ENCODE measurements around the gene MED12.

Gene MED12

DNA sequence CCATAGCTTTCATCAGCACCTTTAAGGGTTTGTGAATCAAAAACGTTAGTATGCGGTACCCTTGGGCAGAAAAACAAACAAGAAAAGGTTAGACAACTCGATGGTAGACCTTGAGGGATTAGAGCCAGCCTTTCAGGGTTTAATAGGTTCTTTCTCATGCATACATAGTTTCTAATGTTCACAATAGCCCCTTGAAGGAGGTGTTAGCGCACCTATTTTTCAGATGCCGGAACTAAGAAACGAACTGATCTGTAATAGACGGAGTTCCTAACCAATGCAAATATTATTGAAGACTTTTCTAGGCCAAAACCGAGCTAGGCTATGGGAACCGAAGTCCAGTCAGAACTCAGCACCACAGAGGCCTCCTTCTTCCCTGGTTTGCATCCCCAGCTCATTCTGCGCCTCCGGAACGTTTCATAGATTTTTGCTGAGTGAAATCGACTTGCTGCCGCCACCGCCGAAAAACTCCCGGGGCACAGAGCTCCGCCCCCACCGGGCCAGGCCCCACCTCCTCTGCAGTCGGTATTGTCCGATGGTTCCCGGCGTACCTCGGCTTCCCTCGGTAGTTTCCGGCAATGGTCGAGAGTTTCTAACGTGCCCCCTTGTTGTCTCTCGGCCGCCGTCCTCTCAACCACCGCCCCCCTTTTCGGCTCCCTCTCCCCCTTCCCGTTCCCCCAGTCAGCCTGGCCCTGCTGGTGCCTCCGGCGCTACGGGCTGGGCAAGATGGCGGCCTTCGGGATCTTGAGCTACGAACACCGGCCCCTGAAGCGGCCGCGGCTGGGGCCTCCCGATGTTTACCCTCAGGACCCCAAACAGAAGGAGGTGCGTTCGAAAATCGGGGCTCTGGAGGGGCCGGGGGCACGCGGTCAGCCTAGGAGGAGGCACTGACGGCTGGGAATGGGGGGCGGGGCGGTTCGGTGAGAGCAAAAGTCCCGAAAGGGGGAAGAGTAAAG is at the start of gene MED12:
Gene MED12 (plus strand): TSS at position 565 of the 953 bp plus-strand sequence. CDS start 159 bp downstream, at position 724.
- DNase-seq = peak; percentile 87

DNA sequence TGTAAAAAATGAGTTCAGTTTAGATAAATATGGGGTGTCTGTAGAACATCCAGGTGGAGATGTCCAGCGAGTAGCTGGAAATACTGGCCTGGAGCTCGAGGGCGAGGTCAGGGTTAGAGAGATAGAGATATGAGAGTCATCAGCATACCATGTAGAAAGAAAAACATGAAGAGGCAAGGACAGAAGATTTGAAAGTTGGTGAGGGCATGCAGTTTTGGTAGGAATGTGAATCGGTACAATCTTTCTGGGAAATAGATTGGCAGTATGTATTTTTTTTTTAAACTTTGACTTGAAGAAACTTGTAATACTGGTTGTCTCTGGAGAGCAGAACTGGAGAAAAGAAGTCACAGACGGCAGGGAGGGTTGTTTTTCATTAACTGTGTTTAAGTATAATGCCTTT is 47.9 kb upstream of the MED12 start:
- no peak for DNase-seq

DNA sequence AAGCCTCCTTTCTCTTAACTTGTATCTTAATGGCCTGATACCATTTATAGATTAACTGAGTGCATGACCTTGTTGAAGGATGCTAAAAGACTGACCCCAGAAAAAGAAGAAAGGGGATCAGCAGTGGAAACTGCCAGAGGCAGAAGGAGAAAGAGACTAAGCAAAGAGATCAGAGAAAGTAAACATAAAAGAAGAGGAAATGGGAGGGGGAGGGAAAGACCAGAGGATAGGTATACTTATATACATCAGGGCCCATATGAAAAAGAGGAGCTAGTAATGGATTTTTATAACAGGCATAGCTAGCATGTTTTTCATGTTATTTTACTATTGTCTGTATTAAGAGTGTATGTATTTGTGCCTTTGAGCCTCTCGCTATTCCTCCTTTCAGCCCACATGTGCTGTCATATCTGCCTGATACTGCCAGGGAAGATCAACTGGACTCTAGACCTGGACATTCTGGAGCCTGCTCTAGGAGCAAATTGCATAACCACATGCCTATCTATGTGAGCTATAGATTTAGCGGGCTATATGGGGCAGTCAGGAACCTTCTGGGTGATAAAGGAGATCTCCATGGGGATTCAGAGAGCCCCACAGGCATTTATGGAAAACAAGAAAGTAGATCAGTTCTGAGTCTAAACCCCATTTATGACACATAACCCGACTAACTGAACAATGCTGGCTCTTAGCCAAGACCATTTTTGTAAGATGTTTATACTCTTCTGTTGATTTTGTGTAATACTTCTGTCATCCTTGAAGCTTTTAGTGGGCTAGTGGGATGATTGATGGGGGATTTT is 36.9 kb upstream of the MED12 start:
- no peak for DNase-seq

DNA sequence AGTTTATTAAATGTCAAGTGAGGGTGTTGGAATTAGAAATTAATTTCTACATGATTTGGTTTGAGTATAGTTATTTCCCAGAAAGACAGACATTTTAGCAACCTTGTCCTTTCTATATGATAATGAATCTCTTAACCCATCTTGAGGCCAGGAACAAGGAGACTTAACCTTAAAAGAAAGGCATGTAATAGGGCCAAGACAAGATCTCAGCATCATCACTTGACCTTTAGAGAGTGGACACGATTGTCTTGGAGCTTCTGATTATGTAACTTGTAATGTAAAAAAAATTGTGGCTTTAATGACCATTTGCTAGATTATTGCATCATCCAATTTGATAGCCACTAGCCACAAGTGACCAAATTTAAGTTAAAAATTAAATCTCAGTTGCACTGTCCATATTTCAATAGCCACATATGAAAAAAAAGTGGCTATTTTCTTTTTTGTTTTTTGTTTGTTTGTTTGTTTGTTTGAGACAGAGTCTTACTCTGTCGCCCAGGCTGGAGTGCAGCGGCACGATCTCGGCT is 36.2 kb upstream of the MED12 start:
- DNase-seq = no peak

DNA sequence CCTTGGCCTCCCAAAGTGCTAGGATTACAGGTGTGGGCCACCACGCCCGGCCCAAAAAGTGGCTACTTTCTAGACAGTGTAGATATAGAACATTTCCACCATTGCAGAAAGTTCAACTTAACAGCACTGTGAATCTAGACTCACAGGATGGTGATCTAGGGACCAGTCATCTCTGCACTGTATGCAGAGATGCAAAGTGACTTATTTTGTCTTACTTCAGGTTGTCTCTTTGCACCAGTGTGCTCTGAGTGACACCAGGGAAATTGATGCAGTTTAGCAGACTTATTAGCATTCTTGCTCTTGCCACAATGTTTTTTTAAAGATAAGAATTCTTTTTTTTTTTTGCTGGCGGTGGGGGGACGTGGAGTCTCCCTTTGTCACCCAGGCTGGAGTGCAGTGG is 35.6 kb upstream of the MED12 start:
- no peak for DNase-seq

DNA sequence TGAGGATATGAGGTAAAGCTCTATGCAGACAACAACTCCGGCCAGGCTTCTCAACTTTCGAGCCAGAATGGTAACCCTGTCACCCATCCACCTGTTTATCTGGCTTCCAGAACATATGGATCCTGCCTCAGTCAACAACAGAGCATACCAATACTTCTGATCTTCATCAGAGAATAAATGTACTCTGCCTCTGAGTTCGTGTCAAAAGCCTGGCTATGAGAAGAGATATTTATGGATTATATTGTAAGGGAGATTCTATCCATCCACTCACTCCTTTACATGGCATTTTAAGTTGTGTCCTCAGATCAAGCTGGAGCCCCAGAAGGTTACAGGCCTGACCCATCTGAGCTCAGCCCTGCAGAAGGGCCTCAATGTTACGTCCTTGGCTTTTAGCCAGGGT is 32.5 kb upstream of the MED12 start:
- no peak for DNase-seq

DNA sequence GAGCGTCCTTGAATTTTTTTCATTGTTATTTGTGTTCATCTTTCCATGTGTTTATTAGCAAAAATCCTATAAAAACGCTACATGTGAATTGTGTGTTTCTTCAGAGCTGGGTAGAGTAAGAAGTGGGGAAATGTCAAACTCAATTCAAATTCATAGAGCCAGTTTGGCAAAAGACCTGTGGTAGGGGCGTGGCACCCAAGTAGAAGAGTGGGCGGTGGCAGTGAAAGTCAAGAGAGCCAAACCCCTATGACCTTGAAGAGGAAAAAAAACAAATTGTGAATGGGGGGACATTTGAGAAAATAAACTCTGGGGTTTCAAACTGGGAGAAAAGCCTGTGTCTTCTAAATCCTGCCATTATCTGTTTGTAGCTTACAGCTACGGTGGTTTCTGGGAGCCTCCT is 27.1 kb upstream of the MED12 start:
- DNase-seq = no peak

DNA sequence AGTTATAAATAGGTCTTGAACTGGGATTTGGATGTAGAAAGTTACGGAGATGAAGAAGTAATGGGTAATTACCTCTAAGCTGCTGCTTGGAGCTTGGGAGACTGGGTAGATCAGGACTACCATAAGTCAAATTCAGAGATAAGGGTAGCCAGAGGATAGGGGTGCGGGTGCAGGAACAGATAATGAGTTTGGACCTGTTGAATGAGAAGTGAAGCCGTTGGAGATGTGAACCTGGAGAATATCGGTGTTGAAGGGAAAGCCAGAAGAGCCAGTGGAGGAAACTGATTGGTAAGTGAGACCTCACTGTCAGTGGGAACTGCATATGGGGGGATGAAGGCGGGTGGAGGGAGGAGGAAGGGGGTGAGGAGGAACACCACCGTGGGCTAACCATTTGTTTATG is 23.4 kb upstream of the MED12 start:
- DNase-seq = no peak

DNA sequence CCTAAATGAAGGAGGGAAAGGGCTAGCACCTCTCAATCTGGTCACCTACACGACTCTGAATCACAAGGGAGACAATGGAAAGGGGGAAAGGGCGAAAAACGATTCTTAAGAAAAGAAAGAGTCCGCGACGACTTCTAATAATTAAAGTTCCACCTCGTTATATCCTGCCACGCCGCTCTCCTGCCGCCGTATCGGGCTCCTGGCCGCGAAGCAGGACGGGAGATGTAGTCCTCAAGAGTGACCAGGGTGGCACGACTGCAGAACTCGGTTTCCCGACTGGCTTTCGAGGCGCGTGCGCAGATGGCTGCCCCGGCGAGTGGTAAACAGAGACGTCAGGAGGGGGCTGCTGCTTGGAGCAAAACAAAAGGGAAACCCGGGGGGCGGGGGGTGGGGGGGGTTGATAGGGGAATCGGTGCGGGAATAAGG is 22.8 kb upstream of the MED12 start, which contains the start of gene FOXO4:
Gene FOXO4 (plus strand): TSS at position 297 of the 426 bp plus-strand sequence. CDS start 678 bp downstream, outside the sequence.
- peak; percentile 87 for DNase-seq

DNA sequence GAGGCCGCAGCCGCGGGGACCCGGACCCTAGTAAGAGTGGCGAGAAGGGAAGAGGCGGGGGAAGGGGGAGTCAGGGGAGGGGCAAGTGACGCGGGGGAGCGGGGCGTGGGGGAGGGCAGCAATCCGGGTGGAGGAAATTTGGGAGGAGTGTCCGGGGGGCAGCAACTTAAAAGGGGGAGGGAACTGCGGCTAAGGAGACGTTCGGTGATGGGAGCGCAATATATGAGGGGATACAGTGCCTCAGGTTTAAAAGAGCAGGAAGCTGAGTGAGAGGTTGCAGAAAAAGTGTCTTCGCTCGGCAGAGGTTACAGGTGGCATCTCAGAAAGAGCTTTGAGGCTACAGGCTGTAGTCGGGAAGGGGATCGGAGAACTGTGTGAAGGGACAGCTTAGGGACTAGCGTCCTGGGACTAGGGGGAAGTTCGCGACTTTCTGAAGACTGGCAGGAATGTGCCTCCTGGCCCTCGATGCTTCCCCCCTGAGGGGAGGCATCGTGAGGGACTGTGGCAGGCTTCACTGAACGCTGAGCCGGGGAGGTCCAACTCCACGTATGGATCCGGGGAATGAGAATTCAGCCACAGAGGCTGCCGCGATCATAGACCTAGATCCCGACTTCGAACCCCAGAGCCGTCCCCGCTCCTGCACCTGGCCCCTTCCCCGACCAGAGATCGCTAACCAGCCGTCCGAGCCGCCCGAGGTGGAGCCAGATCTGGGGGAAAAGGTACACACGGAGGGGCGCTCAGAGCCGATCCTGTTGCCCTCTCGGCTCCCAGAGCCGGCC is 22.2 kb upstream of the MED12 start:
- no peak for DNase-seq

DNA sequence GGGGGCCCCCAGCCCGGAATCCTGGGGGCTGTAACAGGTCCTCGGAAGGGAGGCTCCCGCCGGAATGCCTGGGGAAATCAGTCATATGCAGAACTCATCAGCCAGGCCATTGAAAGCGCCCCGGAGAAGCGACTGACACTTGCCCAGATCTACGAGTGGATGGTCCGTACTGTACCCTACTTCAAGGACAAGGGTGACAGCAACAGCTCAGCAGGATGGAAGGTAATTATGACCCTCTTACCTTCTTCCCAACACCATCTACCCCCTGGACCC is 21.7 kb upstream of the MED12 start:
- DNase-seq = no peak

DNA sequence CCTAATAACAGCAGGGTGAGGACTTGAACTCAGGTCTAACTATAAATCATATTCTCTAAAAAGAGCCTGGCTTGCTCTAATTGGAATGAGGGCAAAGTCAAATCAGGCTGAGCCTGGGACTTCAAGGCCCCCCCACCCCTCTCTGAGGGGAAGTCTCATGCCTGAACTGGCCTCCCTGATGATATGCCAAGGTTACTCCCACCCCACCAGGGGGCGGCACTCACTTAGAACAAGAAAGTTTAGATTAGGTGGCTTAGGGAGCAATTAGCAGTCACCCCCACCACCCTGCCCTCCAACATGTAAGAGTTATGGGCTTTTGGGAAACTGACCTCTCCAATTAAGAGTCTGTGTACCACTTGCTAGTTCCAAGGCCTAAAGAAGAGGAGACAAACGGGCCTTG is 20.1 kb upstream of the MED12 start:
- DNase-seq = peak; percentile 72

DNA sequence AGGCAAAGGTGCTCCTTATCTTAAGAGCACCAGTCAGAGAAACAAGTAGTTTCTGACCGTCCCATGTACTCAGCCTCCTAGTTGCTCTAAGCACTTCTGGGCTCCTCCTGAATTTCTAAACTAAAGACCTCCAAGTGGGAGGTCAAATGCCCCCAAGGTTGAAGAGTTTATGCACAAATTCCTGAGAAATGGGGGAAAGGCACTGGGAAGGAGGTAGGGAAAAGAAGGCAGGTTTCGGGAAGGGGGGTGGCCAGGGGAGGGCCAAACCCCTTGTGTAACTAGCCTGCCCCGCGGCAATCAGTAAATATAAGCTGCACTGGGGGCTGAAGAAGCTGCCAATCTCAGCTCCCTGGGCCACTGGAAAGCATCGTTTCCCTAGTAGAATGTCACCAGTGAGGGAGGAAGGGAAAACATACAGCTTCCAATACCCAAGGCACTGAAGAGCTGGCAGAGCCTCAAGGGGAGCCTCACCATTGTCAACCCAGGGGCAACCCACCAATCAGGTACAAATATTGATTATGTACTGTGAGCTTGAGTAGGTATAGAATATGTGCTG is 19.4 kb upstream of the MED12 start:
- no peak for DNase-seq

DNA sequence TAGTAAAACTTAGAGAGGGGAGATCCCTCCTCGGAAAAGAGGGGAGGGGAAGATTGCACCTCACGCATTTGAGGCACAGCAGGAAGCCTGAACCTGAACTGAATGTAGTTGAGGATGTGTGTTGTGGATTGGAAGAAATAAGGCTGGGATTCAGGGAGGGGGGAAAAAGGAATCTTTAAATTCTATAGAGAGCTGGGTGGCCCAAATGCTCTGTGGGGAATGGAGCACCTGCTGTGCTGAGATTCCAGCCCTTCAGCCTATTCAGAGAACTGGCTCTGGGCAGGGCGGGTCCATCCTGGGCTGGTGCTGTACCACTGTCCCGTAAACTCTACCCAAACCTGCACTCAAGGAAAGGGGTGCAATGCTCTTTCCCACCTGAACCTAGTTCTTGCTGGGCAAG is 18.7 kb upstream of the MED12 start:
- no peak for DNase-seq

DNA sequence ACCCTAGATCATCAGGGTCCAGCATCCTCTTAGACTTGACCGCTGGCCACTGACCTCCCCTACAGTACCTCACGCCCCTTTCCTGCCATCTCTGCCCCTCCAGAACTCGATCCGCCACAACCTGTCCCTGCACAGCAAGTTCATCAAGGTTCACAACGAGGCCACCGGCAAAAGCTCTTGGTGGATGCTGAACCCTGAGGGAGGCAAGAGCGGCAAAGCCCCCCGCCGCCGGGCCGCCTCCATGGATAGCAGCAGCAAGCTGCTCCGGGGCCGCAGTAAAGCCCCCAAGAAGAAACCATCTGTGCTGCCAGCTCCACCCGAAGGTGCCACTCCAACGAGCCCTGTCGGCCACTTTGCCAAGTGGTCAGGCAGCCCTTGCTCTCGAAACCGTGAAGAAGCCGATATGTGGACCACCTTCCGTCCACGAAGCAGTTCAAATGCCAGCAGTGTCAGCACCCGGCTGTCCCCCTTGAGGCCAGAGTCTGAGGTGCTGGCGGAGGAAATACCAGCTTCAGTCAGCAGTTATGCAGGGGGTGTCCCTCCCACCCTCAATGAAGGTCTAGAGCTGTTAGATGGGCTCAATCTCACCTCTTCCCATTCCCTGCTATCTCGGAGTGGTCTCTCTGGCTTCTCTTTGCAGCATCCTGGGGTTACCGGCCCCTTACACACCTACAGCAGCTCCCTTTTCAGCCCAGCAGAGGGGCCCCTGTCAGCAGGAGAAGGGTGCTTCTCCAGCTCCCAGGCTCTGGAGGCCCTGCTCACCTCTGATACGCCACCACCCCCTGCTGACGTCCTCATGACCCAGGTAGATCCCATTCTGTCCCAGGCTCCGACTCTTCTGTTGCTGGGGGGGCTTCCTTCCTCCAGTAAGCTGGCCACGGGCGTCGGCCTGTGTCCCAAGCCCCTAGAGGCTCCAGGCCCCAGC is 17.6 kb upstream of the MED12 start:
- no peak for DNase-seq

DNA sequence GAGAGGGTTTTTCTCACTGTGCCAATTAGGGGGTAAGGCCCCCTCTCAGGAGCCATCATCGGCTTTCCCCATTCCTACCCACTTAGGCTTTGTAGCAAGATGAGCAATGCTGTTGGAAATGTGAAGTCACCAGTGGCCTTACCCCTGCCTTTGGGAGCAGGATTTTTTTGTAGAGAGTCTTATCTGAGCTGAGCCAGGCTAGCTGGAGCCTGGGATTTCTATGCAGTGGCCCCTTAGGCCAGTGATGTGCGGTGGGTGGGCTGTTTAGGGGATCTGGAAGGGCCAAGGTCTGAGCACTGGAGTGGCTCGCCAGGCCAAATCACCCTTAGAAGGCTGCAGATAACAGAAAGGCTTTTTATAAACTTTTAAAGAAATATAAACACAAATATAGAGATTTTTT is 16.1 kb upstream of the MED12 start:
- DNase-seq = no peak

DNA sequence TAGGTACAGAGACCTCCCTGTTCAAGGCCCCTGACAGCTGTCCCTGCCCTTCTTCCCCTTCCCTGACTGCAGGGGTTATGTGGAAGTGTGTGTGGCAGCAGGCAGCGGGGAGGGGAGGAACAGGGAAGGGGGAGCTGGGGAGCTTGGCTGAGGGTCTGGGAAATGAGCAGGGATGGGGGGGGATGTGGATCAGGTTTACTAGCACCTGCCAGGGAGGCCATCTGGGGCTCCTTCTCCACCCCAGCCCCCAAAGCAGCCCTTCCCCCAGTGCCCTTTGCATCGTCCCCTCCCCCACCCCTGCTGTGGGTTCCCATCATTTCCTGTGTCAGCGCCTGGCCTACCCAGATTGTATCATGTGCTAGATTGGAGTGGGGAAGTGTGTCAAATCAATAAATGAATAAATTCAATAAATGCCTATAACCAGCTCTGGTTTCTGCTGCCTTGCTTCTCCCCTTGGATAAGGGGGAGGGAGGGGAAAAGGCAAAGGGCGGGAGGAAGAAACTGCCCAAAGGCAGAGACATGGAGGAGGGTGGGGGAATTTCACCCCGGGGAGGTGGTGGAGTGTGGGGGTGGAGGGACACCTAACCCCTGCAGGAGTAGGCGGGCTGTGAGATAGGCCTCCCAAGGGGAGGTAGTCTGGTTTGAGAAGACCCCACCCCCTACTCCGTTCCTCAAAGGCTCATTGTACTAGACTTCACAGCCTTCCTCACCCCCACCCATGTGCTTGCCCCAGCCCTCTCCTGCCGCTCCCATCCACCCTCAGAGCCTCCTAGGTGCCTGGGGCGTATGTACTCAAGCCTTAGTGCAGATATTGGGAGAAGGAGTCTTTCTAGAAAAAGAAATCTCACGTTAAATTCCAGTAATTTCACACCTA is 15.0 kb upstream of the MED12 start:
- peak; percentile 59 for DNase-seq

DNA sequence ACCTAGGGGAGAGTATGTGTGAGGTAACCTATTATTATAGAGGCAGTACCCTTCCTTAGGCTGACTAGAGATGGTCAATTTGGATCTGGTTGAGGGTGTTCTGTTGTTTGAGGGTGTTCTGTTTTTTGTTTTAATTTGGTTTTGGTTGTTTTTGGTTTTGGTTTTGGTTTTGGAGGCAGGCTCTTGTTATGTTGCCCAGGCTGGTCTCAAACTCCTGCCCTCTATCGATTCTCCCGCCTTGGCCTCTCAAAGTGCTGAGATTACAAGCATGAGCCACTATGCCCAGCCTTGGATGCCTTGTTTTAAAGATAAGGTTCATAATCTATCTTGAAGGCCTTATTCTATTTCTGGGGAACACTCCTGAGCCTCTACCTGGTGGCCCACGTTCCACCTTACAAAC is 12.8 kb upstream of the MED12 start:
- no peak for DNase-seq

DNA sequence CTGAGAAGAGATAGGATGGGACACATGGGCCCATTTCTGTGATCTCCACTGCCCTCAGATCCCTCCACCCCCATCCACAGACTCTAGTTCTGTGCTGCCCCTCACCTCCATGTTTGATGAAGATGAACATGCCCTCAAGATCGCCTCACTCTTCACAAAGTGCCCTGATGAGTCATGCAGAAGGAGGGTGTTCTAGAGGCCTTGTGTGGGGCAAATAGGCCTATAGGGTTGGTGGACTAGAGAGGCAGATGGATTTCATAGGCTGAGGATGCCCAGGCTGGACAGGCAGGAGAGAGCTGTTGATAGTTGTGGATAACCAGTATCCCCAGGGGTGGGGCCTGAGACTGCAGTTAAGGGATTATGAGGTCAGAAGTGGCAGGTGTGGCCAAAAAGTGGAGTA is 12.0 kb upstream of the MED12 start, which contains the start of gene CXorf65:
Gene CXorf65 (minus strand): TSS at position 314 of the 400 bp plus-strand sequence. CDS start 184 bp downstream, at position 130.
- DNase-seq = no peak

DNA sequence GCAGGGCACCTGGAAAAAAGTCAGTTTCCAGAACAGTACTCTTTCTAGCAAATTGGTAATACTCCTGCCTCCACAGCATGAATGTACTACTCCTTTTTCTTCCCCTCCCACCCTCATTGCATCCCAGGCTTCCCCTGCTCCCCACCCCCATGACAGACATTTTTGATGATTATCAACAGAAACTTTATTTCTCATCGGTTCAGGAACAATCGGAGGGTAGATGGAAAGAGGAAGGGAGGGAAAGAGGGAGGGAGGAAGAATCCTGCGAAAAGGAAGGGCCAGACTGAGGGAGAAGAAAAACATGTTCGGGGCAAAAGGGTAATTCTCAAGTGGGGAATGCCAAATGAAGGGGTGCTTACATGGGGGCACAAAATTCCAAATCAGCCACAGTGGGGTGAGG is 11.2 kb upstream of the MED12 start:
- no peak for DNase-seq

Measured in activated CD8-positive, alpha-beta memory T cell treated with anti-CD3 and anti-CD28 coated beads, Interleukin-2, amount 50 U/mL, for 48 hours (primary cell).